Right atrium auricular region (tissue), 2 donors: ENCODE data around the gene PNMA8B. TPM values are rescaled to one million over a fixed set of nuclear protein-coding genes. Genes with fewer than 3 reads are reported as not detected.

Experiments used
- DNase-seq: peaks from one replicate; pipeline ENCODE4 v3.0.0-alpha.2; 2019; ENCODE audit warnings: low spot score
- H3K27ac ChIP-seq, 2 donors: fragments of 200-600 bp; sonication (generic); 1 replicate in 1 of 2; 2 replicates in 1 of 2; pipeline ENCODE4 v1.5.1; 2016 to 2019
- H3K27me3 ChIP-seq, 2 donors: fragments of 200-600 bp; sonication (generic); one replicate each; pipeline versions ENCODE4 v1.5.1 to v1.6.0; 2017 to 2019
- H3K36me3 ChIP-seq: fragments of 200-600 bp; sonication (generic); one replicate; pipeline ENCODE4 v1.5.1; 2016
- H3K4me1 ChIP-seq, 2 donors: fragments of 200-600 bp; sonication (generic); one replicate each; pipeline versions ENCODE4 v1.5.1 to v1.6.0; 2017 to 2019
- H3K4me3 ChIP-seq, 2 donors: fragments of 200-600 bp; sonication (generic); 1 replicate in 1 of 2; 2 replicates in 1 of 2; pipeline ENCODE4 v1.5.1; 2017 to 2019; ENCODE audit warnings: mild to moderate bottlenecking in 1 of 2, moderate library complexity in 1 of 2
- H3K9me3 ChIP-seq, 2 donors: fragments of 200-600 bp; sonication (generic); one replicate each; pipeline ENCODE4 v1.5.1; 2019
- total RNA-seq, 2 donors: library from RNA; depleted of rRNA; stranded (reverse); fragments of >200 nt; gene quantifications; one replicate each; pipeline ENCODE4 v1.1.0, GENCODE V29; 2016
- TF ChIP-seq, protein P1 (sequence below), 2 donors: fragments of 200-600 bp; sonication (generic); IDR thresholded peaks; one replicate each; pipeline ENCODE4 v1.5.1; 2019; ENCODE audit warnings: antibody characterized with exemption in 2 of 2

PNMA8B gene
- total RNA-seq, 2 donors from 2014 or later: 1.0 to 1.7 TPM

DNA sequence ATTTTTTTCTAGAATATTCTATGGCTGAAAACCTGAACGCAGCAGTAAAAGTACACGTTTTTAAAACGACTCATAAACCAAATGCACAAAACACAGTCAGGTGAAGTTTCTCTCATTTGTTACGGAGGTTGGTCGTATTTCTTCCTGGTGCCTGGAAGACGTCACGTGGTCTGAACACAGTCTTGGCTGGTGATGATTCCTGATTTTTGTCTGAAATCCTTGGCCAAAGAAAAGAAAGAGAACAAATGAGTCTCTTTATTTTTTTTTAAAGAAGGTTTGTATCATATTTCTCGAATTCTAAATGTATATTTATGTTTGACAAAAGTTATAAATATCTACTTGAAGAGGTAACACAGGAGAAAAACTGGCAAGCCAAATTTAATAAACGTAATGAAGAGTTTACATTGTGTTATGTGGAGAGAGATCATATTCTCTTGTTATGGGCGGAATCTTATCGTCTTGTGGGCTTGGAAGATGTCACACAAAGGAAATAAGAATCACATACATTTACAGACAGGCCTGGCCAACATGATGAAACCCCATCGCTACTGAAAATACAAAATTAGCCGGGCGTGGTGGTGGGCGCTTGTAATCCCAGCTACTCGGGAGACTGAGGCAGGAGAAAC lies 14.3 kb downstream of the PNMA8B start:
- H3K9me3 ChIP-seq: no peaks in the 10 kb centered on the region
- H3K4me1 ChIP-seq: peaks cover 0 to 3% of the 10 kb centered on the region in 2 donors
- H3K27me3 ChIP-seq: no peaks in the 10 kb centered on the region
- H3K27ac ChIP-seq: peak overlapping the region; percentile 55 to 78
- no peaks in the 10 kb centered on the region for H3K36me3 ChIP-seq
- DNase-seq: no peak
- no peak overlapping the region for H3K4me3 ChIP-seq
- TF ChIP-seq, protein P1, sequence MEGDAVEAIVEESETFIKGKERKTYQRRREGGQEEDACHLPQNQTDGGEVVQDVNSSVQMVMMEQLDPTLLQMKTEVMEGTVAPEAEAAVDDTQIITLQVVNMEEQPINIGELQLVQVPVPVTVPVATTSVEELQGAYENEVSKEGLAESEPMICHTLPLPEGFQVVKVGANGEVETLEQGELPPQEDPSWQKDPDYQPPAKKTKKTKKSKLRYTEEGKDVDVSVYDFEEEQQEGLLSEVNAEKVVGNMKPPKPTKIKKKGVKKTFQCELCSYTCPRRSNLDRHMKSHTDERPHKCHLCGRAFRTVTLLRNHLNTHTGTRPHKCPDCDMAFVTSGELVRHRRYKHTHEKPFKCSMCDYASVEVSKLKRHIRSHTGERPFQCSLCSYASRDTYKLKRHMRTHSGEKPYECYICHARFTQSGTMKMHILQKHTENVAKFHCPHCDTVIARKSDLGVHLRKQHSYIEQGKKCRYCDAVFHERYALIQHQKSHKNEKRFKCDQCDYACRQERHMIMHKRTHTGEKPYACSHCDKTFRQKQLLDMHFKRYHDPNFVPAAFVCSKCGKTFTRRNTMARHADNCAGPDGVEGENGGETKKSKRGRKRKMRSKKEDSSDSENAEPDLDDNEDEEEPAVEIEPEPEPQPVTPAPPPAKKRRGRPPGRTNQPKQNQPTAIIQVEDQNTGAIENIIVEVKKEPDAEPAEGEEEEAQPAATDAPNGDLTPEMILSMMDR (IDR thresholded peaks at IDR 0.05): no peak

DNA sequence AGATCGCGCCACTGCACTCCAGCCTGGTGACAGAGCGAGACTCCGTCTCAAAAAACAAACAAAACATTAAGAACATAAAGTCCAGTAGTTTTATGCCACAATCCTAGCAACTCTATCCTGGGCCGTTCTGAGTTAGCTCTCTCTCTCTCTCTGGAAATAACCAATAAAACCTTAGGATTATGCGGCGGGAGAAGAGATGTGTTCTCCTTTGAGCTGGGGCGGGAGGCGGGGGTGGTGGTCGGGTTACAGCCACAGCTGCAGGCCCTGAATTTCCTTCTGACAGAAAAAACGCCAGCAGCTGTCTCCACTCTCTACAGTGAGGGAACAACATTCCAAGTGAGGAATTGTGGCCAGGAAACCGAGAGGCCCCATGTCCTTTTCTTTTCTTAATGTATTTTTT lies 15.3 kb downstream of the PNMA8B start:
- H3K9me3 ChIP-seq: no peaks in the 10 kb centered on the region
- no peak for DNase-seq
- H3K27ac ChIP-seq: peak overlapping the region; percentile 55 to 78
- no peak overlapping the region for H3K4me3 ChIP-seq
- H3K36me3 ChIP-seq: no peaks in the 10 kb centered on the region
- TF ChIP-seq, protein P1 (IDR thresholded peaks at IDR 0.05): no peak
- H3K4me1 ChIP-seq: peaks cover 0 to 3% of the 10 kb centered on the region in 2 donors
- no peaks in the 10 kb centered on the region for H3K27me3 ChIP-seq

DNA sequence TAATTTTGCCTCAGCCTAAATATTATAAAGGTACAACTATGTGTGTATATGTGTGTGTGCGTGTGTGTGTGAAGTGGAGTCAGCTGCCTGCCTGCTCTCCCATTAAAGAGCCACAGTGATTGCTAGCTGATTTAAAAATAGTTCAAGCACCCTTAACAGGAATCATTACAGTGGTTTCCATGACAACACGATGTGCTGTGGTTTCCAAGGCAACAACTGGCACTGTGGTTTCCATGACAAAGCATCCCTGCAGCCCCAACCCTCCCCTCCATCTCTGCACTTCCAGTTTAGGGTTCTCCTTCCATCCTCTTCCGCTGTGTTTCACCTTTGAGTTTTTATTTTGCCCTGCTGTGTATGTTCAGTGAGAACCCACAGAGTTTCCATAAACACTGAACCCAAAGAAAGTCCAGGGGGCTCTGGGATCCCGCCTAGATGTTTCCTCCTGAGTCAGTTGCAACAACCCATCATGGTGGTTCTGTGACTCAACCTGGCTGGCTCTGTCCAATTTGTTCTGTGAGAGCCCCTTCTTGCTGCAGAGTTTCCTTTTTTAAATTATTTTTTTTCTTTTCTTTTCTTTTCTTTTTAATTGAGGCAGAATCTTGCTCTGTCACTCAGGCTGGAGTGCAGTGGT lies 17.2 kb downstream of the PNMA8B start:
- DNase-seq: no peak
- Histone ChIP-seq H3K27ac (no peak overlapping the region), H3K27me3 (no peaks in the 10 kb centered on the region), H3K9me3 (no peaks in the 10 kb centered on the region), H3K4me3 (no peak overlapping the region), H3K36me3 (no peaks in the 10 kb centered on the region), H3K4me1 (peaks cover 0 to 3% of the 10 kb centered on the region in 2 donors)
- TF ChIP-seq, protein P1 (IDR thresholded peaks at IDR 0.05): no peak

DNA sequence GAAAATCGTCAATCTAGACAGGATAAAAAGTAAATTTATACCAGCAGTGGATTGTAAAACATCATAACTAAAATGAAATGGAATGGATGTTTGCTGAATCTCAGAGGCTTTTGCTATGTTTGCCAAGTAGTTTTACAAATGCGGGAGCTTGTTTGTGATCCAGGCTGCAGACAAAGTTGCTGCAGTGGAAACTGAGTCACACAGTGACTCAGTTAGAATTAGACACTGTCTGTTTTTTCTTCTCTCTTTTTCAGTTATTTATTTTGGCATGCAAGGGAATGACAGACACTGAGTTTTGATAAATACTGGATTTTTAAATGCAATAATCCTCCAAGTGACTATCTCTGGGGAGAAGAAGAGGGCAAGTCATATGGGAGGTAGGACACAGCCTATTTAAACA lies 19.7 kb downstream of the PNMA8B start:
- TF ChIP-seq, protein P1 (IDR thresholded peaks at IDR 0.05): no peak
- H3K4me1 ChIP-seq: peaks cover 0 to 12% of the 10 kb centered on the region in 2 donors
- H3K27ac ChIP-seq: peak overlapping the region in 1 of 2 donors; percentile 38
- DNase-seq: no peak
- no peaks in the 10 kb centered on the region for H3K9me3 ChIP-seq
- H3K36me3 ChIP-seq: no peaks in the 10 kb centered on the region
- no peaks in the 10 kb centered on the region for H3K27me3 ChIP-seq
- no peak overlapping the region for H3K4me3 ChIP-seq

DNA sequence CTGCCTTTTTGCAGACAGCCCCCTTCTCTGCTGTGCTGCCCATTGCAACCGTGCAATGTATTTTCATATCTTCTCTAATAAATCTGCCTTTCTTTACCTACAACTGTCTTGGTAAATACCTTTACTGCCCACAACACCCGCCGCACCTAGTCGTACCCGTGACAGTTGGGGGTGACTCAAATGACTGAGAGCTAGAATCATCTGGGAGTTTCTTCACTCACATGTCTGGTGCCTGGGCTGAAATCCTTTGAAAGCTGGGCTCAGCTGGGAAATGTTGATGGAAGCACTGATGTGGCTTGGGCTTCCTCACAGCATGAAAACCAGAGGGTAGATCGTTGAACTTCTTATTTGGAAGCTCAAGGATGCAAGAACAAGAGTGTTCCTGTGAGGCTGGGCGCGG lies 21.5 kb downstream of the PNMA8B start:
- TF ChIP-seq, protein P1 (IDR thresholded peaks at IDR 0.05): no peak
- H3K27me3 ChIP-seq: no peaks in the 10 kb centered on the region

More for the DNA sequence above, 21.5 kb downstream of the PNMA8B start:
- Histone ChIP-seq H3K4me3 (no peak overlapping the region), H3K36me3 (no peaks in the 10 kb centered on the region), H3K9me3 (no peaks in the 10 kb centered on the region), H3K4me1 (peaks cover 0 to 17% of the 10 kb centered on the region in 2 donors), H3K27ac (no peak overlapping the region)
- no peak for DNase-seq
